ENCODE data around the gene SPAG17. TPM values are rescaled to one million over a fixed set of nuclear protein-coding genes. Genes with fewer than 3 reads are reported as not detected.

SPAG17 gene
- total and polyA plus RNA-seq, 2 of the 13 experiments (the other 11 are each of a cell fraction or from before 2014, with no cell fraction given), result not detected

- in situ Hi-C loops (cut with HindIII; ENCODE audit: extremely low pct_ligation_motif_present, low pct_unique_long_range_greater_than_20kb), result no loop called here
- TF ChIP-seq CAMTA2 (CRISPR knock-in tag; IDR thresholded peaks at IDR 0.05; ENCODE audit: borderline replicate concordance) (no peak), TP53 (CRISPR knock-in tag; conservative IDR thresholded peaks at IDR 0.05) (no peak), SMAD9 (CRISPR knock-in tag; IDR thresholded peaks at IDR 0.05) (no peak), NFYC (CRISPR knock-in tag; IDR thresholded peaks at IDR 0.05) (no peak), FOXP4 (CRISPR knock-in tag; IDR thresholded peaks at IDR 0.05) (no peak), HOMEZ (CRISPR knock-in tag; IDR thresholded peaks at IDR 0.05; ENCODE audit: low read depth) (no peak), PITX1 (CRISPR knock-in tag; IDR thresholded peaks at IDR 0.05) (no peak), ZNF740 (CRISPR knock-in tag; IDR thresholded peaks at IDR 0.05) (no peak), ZNF670 (CRISPR knock-in tag; IDR thresholded peaks at IDR 0.05; ENCODE audit: borderline replicate concordance) (no peak), NONO (IDR thresholded peaks at IDR 0.05) (no peak), NONO (CRISPR knock-in tag; conservative IDR thresholded peaks at IDR 0.05) (no peak), GFI1 (CRISPR knock-in tag; IDR thresholded peaks at IDR 0.05; ENCODE audit: borderline replicate concordance) (no peak), UBTF (CRISPR knock-in tag; IDR thresholded peaks at IDR 0.05) (no peak)
Measured at GRCh38 chr1:118144684-118145083, 40.3 kb downstream of the SPAG17 start.

More at GRCh38 chr1:118144684-118145083, 40.3 kb downstream of the SPAG17 start:
- H3K4me2 ChIP-seq (ENCODE audit: low read depth, low read length), result no peak overlapping the region
- 34% methylated on average over 7 of the region's 7 CpGs for WGBS (ENCODE audit: low lambda C conversion rate)
- no peaks in the 10 kb centered on the region for H3K4me1 ChIP-seq (ENCODE audit: insufficient read depth, low read length)
- H3K9me3 ChIP-seq (ENCODE audit: low read length), result no peaks in the 10 kb centered on the region
- H4K20me1 ChIP-seq (ENCODE audit: insufficient read depth, low read length), result no peaks in the 10 kb centered on the region
- ChIA-PET CTCF (ENCODE audit: low intra/inter-chr PET ratio, low total read pairs) (no interaction called here), POLR2A (no interaction called here)
- H3K4me3 ChIP-seq (replicated peaks in 1 of 3; ENCODE audit: insufficient read depth in 1 of 3, low read depth in 2 of 3, low read length in 3 of 3), result no peak overlapping the region
- FAIRE-seq (no peak), DNase-seq (ENCODE audit: low spot score) (no peak), ATAC-seq (no peak)
- H2AFZ ChIP-seq (ENCODE audit: low read length), result no peak overlapping the region
- no peaks in the 10 kb centered on the region; a peak in 1 of 5 replicates for H3K27me3 ChIP-seq (ENCODE audit: control insufficient read depth in 1 of 2, insufficient read depth in 2 of 2, low read length in 2 of 2)
- no peak overlapping the region for H3K9ac ChIP-seq (ENCODE audit: insufficient read depth, low read depth, low read length)
- no peak overlapping the region for H3K27ac ChIP-seq (ENCODE audit: extremely low read length, insufficient read depth, low read length)
- BruUV-seq (replicated peaks), result no TSS peak
- H3K36me3 ChIP-seq (replicated peaks in 1 of 2; ENCODE audit: control insufficient read depth in 1 of 2, insufficient read depth in 2 of 2, low read length in 2 of 2), result no peaks in the 10 kb centered on the region
- H3K79me2 ChIP-seq (ENCODE audit: insufficient read depth, low read length), result no peaks in the 10 kb centered on the region
- intact Hi-C loops (cut with micrococcal nuclease; ENCODE audit: unreplicated experiment), result no loop called here
